Nephron (organoid): ENCODE results near the gene GNG8.
A peak's percentile ranks its signal among the peaks of the same experiment; 100 is the strongest.

Experiments
- H3K27ac Mint-ChIP-seq, 3 experiments: 2 replicates each; pipeline ENCODE4 v1.8.0; 2020; ENCODE audit warnings: mixed read lengths in 3 of 3, mild to moderate bottlenecking in 2 of 3, moderate library complexity in 1 of 3
- H3K27me3 Mint-ChIP-seq: 2 replicates; pipeline ENCODE4 v1.8.0; 2021; ENCODE audit warnings: low read depth, mild to moderate bottlenecking, moderate library complexity, mixed read lengths
- H3K36me3 Mint-ChIP-seq: 2 replicates; pipeline ENCODE4 v1.8.0; 2020; ENCODE audit warnings: low read depth, mixed read lengths
- H3K4me1 Mint-ChIP-seq: 2 replicates; pipeline ENCODE4 v1.8.0; 2020; ENCODE audit warnings: mixed read lengths
- H3K4me3 Mint-ChIP-seq, 3 experiments: 2 replicates each; pipeline ENCODE4 v1.8.0; 2020; ENCODE audit warnings: mild to moderate bottlenecking in 3 of 3, mixed read lengths in 3 of 3, moderate library complexity in 2 of 3
- H3K9me3 Mint-ChIP-seq: 2 replicates; pipeline ENCODE4 v1.8.0; 2020; ENCODE audit warnings: mixed read lengths
- TF ChIP-seq, protein P1 (sequence below), 3 experiments: fragments of 200-600 bp; sonication (generic); IDR thresholded peaks; one replicate each; pipeline ENCODE4 v1.5.0; 2021; ENCODE audit warnings: antibody characterized with exemption in 3 of 3; ENCODE audit not compliant: unreplicated experiment in 3 of 3

Gene GNG8

DNA sequence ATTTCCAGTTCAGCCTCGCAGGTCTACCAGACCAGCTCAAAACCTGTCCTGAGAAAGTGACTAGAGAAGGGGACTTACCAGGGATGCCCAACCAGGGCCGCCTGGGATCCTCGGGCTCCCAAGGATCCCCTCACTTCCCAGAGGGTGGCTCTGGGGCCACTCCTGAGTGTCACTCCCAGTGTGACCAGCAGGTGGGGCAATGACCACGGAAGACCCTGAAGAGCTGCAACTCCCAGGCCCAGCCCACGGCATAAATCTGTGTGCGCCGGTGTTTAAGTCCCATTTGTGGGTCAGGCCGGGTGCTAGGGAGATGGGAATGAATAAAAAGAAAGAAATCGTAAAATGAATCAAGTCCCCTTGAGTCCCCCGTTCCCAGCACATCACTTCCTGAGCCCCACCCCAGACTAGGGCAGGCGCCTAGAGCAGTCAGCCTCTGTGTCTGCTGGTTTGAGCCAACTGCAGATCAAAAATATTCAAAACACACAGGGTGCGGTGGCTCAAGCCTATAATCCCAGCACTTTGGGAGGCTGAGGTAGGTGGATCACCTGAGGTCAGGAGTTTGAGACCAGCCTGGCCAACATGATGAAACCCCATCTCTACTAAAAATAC is 21.8 kb downstream of the GNG8 start:
- Mint-ChIP-seq H3K36me3 (peaks cover 11% of the 10 kb centered on the region), H3K4me3 (peak overlapping the region in 2 of 3 experiments; percentile 19 to 48), H3K27me3 (peaks cover 4% of the 10 kb centered on the region), H3K9me3 (no peaks in the 10 kb centered on the region), H3K4me1 (peaks cover 13% of the 10 kb centered on the region), H3K27ac (peak overlapping the region; percentile 50 to 95 (median 65))
- TF ChIP-seq, protein P1, sequence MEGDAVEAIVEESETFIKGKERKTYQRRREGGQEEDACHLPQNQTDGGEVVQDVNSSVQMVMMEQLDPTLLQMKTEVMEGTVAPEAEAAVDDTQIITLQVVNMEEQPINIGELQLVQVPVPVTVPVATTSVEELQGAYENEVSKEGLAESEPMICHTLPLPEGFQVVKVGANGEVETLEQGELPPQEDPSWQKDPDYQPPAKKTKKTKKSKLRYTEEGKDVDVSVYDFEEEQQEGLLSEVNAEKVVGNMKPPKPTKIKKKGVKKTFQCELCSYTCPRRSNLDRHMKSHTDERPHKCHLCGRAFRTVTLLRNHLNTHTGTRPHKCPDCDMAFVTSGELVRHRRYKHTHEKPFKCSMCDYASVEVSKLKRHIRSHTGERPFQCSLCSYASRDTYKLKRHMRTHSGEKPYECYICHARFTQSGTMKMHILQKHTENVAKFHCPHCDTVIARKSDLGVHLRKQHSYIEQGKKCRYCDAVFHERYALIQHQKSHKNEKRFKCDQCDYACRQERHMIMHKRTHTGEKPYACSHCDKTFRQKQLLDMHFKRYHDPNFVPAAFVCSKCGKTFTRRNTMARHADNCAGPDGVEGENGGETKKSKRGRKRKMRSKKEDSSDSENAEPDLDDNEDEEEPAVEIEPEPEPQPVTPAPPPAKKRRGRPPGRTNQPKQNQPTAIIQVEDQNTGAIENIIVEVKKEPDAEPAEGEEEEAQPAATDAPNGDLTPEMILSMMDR (IDR thresholded peaks at IDR 0.05; ENCODE audit: unreplicated experiment in 3 of 3) = peak; percentile 87 to 94 (median 90)

DNA sequence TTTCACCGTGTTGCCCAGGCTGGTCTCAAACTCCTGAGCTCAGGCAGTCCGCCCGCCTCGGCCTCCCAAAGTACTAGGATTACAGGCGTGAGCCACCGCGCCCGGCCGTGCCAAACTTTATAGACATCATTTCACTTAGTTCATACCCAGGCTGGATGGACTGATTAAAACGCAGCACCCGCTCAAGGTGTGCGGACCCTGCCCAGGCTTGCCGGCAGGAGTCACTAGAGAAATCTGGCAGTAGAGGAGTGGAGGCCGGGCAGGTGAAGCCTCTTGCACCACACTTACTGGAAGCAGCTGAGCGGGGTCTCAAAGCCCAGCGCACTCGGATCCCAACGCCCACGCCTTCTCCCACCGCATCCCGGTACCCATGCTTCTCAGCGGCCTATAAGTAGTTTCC is 22.5 kb downstream of the GNG8 start:
- no peak overlapping the region for H3K4me3 Mint-ChIP-seq
- H3K27ac Mint-ChIP-seq = peak overlapping the region in 1 of 3 experiments; percentile 50
- TF ChIP-seq, protein P1 (IDR thresholded peaks at IDR 0.05; ENCODE audit: unreplicated experiment in 3 of 3) = no peak
- H3K9me3 Mint-ChIP-seq = no peaks in the 10 kb centered on the region
- peaks cover 12% of the 10 kb centered on the region for H3K4me1 Mint-ChIP-seq
- H3K27me3 Mint-ChIP-seq = peaks cover 4% of the 10 kb centered on the region
- H3K36me3 Mint-ChIP-seq = peaks cover 16% of the 10 kb centered on the region

DNA sequence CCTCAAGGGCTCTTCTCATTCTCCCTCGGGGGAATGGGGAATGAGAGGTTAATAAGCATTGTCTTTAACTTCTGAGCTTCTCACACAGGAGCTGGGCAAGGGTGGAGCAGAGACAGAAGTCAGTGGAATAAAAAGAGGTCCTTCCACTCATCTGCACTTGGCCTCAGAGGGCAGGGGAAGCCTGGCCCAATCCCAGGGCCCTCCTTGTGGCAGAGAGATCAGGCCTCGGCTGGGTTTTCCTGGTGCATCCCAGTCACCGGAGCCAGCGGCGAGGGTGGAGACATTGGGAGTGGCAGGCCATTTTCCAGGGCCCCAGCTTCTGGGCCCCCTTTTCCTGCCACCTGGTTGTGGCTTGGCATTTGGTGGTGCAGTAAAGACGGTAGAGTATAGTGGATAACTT is 24.2 kb downstream of the GNG8 start:
- TF ChIP-seq, protein P1 (IDR thresholded peaks at IDR 0.05; ENCODE audit: unreplicated experiment in 3 of 3) = no peak
- Mint-ChIP-seq H3K9me3 (no peaks in the 10 kb centered on the region), H3K27me3 (peaks cover 4% of the 10 kb centered on the region), H3K4me3 (no peak overlapping the region), H3K4me1 (peaks cover 9% of the 10 kb centered on the region), H3K36me3 (peaks cover 25% of the 10 kb centered on the region), H3K27ac (no peak overlapping the region)

DNA sequence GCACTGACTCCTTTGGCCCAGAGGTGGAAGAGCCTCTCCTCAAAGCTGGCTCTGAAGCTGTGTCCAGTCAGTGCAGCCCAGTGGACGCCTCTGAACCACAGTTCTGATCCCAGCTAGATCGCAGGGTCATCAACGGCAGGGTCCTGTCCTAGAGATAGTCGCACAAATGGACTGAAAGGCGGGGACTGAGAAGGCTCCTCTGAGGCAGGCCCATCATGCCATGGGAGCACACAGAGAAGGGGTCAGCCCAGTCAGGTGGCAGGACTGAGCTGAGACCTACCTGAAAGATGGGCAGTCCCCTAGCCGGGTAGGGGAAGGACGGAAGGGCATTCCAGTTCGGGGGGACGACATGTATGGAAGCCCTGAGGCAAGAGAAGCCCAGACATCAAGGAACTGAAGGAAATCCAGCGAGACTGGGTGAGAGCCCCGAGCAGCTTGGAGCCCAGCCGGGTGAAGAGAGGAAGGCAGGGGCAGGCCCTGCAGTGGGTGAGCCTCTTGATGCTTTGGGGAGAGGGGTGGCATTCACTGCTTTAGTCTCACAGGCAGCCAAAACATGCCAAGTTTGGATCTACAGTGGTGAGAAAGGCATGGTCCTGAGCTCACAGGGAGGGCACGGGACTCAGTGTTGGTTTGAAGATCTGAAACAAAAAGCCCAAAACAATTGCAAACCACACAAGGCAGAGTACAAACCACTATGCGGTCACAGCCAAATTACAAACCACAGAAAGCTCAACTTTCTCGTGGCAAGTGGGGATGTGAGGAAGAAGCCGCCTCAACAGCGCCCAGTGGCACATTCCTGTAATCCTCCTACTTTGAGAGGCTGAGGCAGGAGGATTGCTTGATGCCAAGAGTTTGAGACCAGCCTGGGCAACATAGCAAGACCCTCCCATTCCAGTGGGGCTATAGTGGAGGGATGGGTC is 24.9 kb downstream of the GNG8 start:
- H3K9me3 Mint-ChIP-seq = no peaks in the 10 kb centered on the region
- peaks cover 4% of the 10 kb centered on the region for H3K27me3 Mint-ChIP-seq
- no peak overlapping the region for H3K4me3 Mint-ChIP-seq
- TF ChIP-seq, protein P1 (IDR thresholded peaks at IDR 0.05; ENCODE audit: unreplicated experiment in 3 of 3) = no peak
- peaks cover 32% of the 10 kb centered on the region for H3K36me3 Mint-ChIP-seq
- peak overlapping the region; percentile 30 to 68 (median 31) for H3K27ac Mint-ChIP-seq
- H3K4me1 Mint-ChIP-seq = peaks cover 11% of the 10 kb centered on the region

DNA sequence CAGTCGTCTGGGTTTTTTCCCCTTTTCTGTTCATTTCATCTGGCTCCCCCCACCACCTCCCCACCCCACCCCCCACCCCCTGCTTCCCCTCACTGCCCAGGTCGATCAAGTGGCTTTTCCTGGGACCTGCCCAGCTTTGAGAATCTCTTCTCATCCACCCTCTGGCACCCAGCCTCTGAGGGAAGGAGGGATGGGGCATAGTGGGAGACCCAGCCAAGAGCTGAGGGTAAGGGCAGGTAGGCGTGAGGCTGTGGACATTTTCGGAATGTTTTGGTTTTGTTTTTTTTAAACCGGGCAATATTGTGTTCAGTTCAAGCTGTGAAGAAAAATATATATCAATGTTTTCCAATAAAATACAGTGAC is 25.6 kb downstream of the GNG8 start:
- Mint-ChIP-seq H3K27me3 (no peaks in the 10 kb centered on the region), H3K36me3 (peaks cover 32% of the 10 kb centered on the region), H3K9me3 (no peaks in the 10 kb centered on the region), H3K4me3 (no peak overlapping the region), H3K27ac (peak overlapping the region in 2 of 3 experiments; percentile 30 to 62), H3K4me1 (peaks cover 12% of the 10 kb centered on the region)
- TF ChIP-seq, protein P1 (IDR thresholded peaks at IDR 0.05; ENCODE audit: unreplicated experiment in 3 of 3) = no peak
